ENCODE data around the gene BICDL1.
A peak's percentile ranks its signal among the peaks of the same experiment; 100 is the strongest.
"Not testable (repeated sequence)": the region's sequence is repeated elsewhere in the genome, so short reads cannot be mapped to it uniquely, and the experiment has no call there.

Gene BICDL1

GRCh38 chr12:120006258-120006975 is 17.4 kb downstream of the BICDL1 start:
- peak; percentile 27 for DNase-seq

- DNase-seq: peak; percentile 72
Measured at GRCh38 chr12:120007272-120007671, 18.2 kb downstream of the BICDL1 start.

- peak; percentile 24 for DNase-seq
Measured at GRCh38 chr12:120010661-120011230, 21.7 kb downstream of the BICDL1 start.

- DNase-seq: peak; percentile 85
Measured at GRCh38 chr12:120012067-120012621, 23.1 kb downstream of the BICDL1 start.

- peak; percentile 63 for DNase-seq
Measured at GRCh38 chr12:120013659-120014380, 24.8 kb downstream of the BICDL1 start.

DNA sequence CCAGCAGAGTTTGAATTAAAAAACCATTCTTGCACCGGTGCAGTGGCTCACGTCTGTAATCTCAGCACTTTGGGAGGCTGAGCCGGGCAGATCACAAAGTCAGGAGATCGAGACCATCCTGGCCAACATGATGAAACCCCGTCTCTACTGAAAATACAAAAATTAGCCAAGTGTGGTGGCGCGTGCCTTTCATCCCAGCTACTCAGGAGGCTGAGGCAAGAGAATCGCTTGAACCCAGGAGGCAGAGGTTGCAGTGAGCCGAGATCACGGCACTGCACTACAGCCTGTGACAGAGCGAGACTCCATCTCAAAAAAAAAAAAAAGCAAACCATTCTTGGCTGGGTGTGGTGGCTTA is 25.3 kb downstream of the BICDL1 start:
- DNase-seq: not testable (repeated sequence)

DNA sequence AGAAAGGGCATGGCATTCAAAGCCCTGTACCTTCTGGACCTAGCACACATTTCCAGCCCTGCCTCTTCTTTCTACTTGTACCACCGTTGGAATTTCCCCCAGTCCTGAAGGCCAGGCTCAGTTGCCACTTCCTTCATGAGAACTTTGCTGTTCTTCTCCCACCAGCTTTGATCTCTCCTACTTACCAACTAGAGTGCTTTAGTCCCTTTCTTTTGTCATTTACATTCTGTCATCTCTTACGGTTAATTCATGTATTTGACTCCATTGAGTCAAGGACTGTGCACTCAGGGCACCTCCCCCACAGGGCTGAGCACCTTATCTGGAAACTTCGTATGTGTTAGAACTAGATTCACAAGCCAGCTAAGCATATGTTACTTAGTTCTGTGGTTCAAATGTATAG is 26.3 kb downstream of the BICDL1 start:
- peak; percentile 42 for DNase-seq

DNA sequence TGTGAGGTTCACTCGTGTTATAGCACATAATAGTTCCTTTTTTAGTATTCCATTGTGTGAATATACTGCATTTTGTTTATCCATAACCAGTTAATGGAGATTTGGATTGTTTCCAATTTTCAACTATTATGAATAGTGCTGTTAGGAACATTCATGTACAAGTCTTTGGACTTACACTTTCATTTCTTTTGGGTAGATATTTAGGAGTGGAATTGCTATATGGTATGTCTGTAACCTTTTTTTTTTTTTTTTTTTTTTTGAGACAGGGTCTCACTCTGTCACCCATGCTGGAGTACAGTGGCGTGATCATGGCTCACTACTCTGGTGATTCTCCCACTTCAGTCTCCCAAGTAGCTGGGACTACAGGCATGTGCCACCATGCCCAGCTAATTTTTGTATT is 27.2 kb downstream of the BICDL1 start:
- not testable (repeated sequence) for DNase-seq

DNA sequence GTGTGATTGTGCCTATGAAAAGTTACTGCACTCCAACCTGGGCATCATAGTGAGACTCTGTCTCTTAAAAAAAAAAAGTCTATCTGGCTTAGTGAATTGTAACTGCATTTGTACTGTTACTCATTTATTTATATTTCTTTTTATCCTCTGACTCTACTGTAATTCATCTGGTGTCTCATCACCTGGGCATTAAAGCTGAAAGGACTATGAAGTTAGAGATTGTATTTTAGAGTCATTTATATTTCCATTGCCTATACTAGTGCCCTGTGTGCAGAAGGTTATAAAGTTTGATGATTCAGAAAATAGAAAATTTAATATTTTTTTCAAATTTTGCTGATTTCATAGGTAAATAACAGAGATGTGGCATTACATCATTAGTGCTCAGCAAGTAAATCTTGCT is 30.2 kb downstream of the BICDL1 start:
- no peak for DNase-seq

GRCh38 chr12:120019938-120020337 is 30.9 kb downstream of the BICDL1 start:
- DNase-seq: no peak

- DNase-seq: no peak
Measured at GRCh38 chr12:120024193-120024592, 35.2 kb downstream of the BICDL1 start.

GRCh38 chr12:120025640-120026039 is 36.6 kb downstream of the BICDL1 start:
- no peak for DNase-seq

GRCh38 chr12:120032242-120032641 is 43.2 kb downstream of the BICDL1 start:
- DNase-seq: no peak

GRCh38 chr12:120037851-120038250 is 48.8 kb downstream of the BICDL1 start:
- DNase-seq: no peak

DNA sequence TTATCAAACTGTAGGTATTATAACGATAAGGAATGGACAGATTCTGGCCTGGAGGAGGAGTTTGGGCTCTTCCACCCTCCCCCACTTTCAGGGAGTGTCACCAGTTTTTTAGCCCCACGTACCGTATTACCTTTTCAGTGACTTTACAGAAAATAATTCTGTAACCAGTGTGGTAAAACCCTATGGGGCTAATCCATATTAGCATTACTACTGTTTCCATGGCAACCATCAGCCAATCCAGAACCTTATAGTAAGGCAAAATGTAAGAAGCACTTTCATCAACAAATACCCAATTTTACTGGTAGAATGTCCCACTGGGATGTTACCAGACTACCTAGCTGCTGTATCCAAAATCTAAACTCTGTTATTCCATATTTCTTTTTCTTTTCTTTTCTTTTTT is 50.7 kb downstream of the BICDL1 start:
- DNase-seq: no peak

DNA sequence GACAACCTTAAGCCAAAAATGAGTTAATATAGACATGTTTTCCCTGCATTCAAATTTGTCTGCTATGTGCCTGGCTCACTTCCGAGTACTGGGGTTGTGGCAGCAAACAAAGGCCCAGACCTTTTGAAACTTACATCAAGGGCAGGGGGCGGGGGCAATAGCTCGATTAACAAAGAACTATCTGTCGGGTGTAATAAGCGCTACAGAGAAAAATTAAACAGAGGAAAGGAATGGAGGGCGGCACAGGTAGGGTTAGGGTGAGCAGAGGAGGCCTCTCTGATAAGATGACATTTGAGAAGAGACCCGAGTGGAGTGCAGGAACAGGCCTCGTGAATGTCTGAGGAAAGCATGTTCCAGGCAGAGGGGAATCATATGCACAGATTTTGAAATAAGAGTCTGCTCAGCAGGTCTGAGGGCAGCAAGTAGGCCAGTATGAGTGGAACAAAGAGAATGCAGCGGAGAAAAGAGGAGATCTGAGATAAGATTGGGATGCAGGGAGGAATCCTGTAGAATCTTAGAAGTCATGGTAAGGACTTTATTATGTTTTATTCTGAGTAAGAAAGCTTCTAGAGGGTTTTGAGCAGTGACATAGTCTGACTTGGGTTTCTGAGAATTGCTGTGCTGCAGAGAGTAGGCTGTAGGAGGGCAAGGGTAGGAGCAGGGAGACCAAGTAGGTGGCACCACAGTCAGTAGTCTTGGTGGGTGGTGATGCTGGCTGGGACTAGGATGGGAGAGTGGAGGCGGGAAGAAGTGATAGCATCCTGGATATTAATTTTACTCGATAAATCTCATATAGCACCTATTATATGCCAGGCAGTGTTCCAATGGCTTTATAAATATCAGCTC is 52.6 kb downstream of the BICDL1 start:
- peak; percentile 64 for DNase-seq

DNA sequence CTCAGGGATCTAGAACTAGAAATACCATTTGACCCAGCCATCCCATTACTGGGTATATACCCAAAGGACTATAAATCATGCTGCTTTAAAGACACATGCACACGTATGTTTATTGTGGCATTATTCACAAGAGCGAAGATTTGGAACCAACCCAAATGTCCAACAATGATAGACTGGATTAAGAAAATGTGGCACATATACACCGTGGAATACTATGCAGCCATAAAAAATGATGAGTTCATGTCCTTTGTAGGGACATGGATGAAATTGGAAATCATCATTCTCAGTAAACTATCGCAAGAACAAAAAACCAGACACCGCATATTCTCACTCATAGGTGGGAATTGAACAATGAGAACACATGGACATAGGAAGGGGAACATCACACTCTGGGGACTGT is 56.3 kb downstream of the BICDL1 start:
- DNase-seq: not testable (repeated sequence)

DNA sequence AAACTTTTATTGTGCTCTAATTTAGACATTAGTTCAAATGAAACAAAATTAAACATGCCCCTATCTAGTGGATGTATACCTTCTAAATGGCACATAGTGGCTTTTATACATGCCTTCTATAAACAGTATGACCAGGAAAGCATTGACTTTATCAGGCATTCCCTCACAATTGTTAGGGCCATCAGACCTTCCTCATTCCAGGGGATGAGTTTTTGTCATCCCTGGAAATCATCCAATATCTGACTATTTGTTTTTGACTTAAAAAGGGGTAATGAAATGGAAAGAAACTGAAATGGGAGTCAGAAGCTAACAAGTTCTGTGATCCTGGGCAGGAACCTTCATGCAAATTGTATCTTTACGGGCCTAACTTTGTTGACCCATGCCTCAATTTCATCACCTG is 58.0 kb downstream of the BICDL1 start:
- DNase-seq: no peak

- no peak for DNase-seq
Measured at GRCh38 chr12:120048263-120048662, 59.2 kb downstream of the BICDL1 start.

GRCh38 chr12:120049426-120049825 is 60.4 kb downstream of the BICDL1 start:
- DNase-seq: no peak

DNA sequence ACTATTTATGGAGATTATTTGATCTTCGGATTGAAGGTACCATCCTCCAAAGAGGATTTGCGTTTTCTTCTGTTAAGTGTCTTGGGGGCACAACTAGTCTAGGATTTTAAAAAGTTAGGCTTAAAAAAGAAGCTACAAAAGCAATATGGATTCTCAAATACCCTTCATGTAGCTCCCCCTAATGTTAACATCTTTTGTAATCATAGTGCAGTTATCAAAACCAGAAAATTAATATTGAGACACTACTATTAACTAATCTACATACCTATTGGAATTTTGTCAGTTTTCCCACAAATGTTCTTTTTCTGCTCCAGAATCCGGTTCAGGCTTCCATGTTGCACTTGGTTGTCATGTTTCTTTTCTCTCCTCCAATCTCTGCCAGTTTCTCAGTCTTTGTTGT is 62.5 kb downstream of the BICDL1 start:
- DNase-seq: no peak

- no peak for DNase-seq
Measured at GRCh38 chr12:120054293-120054692, 65.3 kb downstream of the BICDL1 start.
